ENCODE measurements around the gene SLC16A14.

GRCh38 chr2:230010501-230010900, 58.2 kb downstream of the SLC16A14 start:
- no peak for TF ChIP-seq POLR2A (IDR thresholded peaks at IDR 0.05; ENCODE audit: control extremely low read depth in 1 of 2, low read depth in 2 of 2, low read length in 2 of 2)
- no peak for TF ChIP-seq CEBPB (IDR thresholded peaks at IDR 0.05; ENCODE audit: low read depth, low read length)
- no peak for TF ChIP-seq SP1 (IDR thresholded peaks at IDR 0.05; ENCODE audit: low read depth, low read length)
- no peak for TF ChIP-seq JUND (IDR thresholded peaks at IDR 0.05; ENCODE audit: low read length)
- TF ChIP-seq ATF3 (IDR thresholded peaks at IDR 0.05; ENCODE audit: insufficient read depth, low read depth, low read length) = no peak
- TF ChIP-seq KDM5A (IDR thresholded peaks at IDR 0.05; ENCODE audit: low read length) = no peak
- TF ChIP-seq, protein P1, sequence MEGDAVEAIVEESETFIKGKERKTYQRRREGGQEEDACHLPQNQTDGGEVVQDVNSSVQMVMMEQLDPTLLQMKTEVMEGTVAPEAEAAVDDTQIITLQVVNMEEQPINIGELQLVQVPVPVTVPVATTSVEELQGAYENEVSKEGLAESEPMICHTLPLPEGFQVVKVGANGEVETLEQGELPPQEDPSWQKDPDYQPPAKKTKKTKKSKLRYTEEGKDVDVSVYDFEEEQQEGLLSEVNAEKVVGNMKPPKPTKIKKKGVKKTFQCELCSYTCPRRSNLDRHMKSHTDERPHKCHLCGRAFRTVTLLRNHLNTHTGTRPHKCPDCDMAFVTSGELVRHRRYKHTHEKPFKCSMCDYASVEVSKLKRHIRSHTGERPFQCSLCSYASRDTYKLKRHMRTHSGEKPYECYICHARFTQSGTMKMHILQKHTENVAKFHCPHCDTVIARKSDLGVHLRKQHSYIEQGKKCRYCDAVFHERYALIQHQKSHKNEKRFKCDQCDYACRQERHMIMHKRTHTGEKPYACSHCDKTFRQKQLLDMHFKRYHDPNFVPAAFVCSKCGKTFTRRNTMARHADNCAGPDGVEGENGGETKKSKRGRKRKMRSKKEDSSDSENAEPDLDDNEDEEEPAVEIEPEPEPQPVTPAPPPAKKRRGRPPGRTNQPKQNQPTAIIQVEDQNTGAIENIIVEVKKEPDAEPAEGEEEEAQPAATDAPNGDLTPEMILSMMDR (IDR thresholded peaks at IDR 0.05; ENCODE audit: control extremely low read depth in 1 of 3, insufficient read depth in 1 of 3, low read depth in 1 of 3, low read length in 3 of 3) = no peak
- no peak for TF ChIP-seq SP2 (IDR thresholded peaks at IDR 0.05; ENCODE audit: low read length)
- TF ChIP-seq EP300 (IDR thresholded peaks at IDR 0.05; ENCODE audit: borderline replicate concordance in 1 of 2, low read depth in 2 of 2, low read length in 2 of 2) = no peak
